ENCODE measurements around the gene TAF1A. TPM values are rescaled to one million over a fixed set of nuclear protein-coding genes. Genes with fewer than 3 reads are reported as not detected.

TAF1A gene
- total RNA-seq, 1 experiment from 2014 or later: 11.3 TPM

DNA sequence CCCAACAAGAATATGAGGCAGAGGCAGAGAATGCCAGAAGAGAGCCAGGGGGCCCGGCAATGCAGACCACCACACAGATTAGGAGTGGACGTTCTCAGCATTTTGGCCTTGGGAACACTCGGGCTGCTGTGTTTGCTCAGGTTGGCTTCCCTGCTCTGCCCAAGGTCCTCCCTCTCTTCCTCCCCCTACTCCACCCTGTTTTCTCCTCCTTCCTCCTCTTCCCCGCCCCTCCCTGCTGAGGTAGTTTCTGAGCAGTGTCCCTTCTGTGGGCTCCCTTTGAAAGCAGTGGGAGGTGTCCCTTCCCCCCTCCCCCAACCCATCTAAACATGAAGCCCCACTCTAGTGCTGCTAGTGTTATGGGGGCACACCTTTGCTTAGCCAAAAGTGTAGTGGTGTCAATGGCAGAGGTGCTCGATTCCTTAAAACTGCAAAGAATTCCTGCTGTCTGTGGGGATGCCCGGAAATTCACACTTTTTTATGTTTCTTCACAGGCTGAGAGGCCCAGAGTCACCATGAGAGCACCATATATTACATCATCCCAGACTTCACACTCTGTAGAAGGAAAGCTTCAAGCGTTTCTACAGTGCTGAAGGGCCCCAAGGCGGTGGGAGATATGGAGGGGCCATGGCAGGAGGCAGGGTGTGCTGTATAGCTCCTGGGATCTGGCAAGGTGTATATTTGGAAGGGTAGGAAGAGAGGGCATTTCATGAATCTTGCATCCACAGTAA is 41.6 kb downstream of the TAF1A start, which contains the start of gene HHIPL2:
HHIPL2 (minus strand) TSS at position 161 of the 728 bp plus-strand sequence; CDS start at position 101, 60 bp downstream.
- in situ Hi-C loops (cut with HindIII; ENCODE audit: low pct_unique_long_range_greater_than_20kb, low sequenced_read_pairs): no loop called here
- no peak for DNase-seq (ENCODE audit: low read depth, low spot score)

- in situ Hi-C loops (cut with HindIII; ENCODE audit: low pct_unique_long_range_greater_than_20kb, low sequenced_read_pairs): no loop called here
- DNase-seq (ENCODE audit: low read depth, low spot score): no peak
Measured at GRCh38 chr1:222547260-222547614, 42.5 kb downstream of the TAF1A start.

GRCh38 chr1:222546548-222547259 is 43.0 kb downstream of the TAF1A start:
- DNase-seq (ENCODE audit: low read depth, low spot score): peak; percentile 19
- in situ Hi-C loops (cut with HindIII; ENCODE audit: low pct_unique_long_range_greater_than_20kb, low sequenced_read_pairs): no loop called here

GRCh38 chr1:222546091-222546490 is 43.6 kb downstream of the TAF1A start:
- no peak for DNase-seq (ENCODE audit: low read depth, low spot score)
- in situ Hi-C loops (cut with HindIII; ENCODE audit: low pct_unique_long_range_greater_than_20kb, low sequenced_read_pairs): no loop called here

DNA sequence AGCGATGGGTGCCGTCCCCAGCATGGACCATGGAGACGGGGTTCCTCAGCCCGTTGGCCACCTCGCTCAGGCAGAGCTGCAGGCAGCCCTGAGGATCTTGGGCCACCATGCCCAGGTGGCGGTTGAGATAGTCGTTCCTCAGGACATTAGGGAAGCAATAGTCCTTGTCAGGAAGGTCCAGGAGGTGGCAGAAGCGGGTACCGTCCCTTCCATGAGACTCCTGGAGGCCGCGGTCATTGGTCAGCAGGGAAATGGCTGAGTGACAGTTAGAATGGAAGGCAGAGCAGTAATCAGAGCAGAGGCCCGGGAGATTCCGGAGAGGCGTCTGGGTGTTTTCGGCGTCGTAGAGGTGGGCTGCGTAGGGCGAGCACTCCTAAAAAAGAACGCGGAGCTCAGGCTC is 45.9 kb downstream of the TAF1A start:
- in situ Hi-C loops (cut with HindIII; ENCODE audit: low pct_unique_long_range_greater_than_20kb, low sequenced_read_pairs): no loop called here
- no peak for DNase-seq (ENCODE audit: low read depth, low spot score)

- in situ Hi-C loops (cut with HindIII; ENCODE audit: low pct_unique_long_range_greater_than_20kb, low sequenced_read_pairs): no loop called here
- DNase-seq (ENCODE audit: low read depth, low spot score): no peak
Measured at GRCh38 chr1:222540598-222540995, 49.1 kb downstream of the TAF1A start.

DNA sequence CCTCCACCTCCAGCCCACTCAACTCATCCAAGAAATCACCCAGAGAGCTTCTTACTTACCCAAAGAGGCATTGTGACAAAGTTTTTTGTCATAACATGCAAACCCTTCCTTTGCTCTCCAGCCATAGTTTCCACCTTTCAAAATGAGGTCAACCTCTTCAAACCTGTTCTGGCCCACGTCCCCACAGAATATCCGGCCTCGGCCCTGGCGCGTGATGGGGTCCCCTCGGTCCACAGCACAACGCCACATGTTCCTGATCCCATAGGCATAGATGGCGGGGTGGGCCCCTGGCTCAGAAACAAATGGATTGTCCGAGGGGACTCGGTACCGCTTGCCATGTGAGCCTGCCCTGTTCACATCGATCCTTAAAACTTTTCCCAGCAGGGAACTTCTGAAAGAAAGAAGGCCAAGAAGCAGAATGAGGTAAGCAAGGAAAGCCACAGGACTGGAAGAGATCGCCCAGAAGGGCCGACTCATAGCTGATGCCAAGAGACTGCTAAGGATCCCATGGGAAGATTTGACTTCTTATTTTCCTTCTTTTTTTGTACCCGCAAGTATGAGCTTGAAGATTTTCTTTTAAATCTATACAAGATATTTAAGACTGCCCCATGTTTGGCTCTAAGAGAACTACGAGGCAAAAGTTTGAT is 49.7 kb downstream of the TAF1A start:
- in situ Hi-C loops (cut with HindIII; ENCODE audit: low pct_unique_long_range_greater_than_20kb, low sequenced_read_pairs): no loop called here
- DNase-seq (ENCODE audit: low read depth, low spot score): no peak

DNA sequence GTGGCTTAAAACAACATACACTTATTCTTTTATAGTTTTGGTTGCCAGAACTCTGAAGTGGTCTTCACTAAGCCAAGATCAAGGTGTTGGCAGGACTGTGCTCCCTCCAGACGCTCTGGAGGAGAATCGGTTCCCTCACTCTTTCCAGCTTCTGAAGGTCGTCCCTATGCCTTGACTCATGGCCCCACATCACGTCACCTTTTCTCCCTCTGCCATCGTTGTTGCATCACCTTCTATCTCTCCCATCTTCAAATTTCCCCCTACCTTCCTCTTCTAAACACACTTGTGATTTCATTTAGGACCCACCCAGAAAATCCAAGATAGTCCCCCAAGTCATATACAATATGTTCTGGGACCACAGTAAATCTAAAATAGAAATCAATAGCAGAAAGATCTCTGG is 54.3 kb downstream of the TAF1A start:
- in situ Hi-C loops (cut with HindIII; ENCODE audit: low pct_unique_long_range_greater_than_20kb, low sequenced_read_pairs): no loop called here
- no peak for DNase-seq (ENCODE audit: low read depth, low spot score)

- in situ Hi-C loops (cut with HindIII; ENCODE audit: low pct_unique_long_range_greater_than_20kb, low sequenced_read_pairs): no loop called here
- DNase-seq (ENCODE audit: low read depth, low spot score): no peak
Measured at GRCh38 chr1:222530852-222531251, 58.9 kb downstream of the TAF1A start.

- no peak for DNase-seq (ENCODE audit: low read depth, low spot score)
- in situ Hi-C loops (cut with HindIII; ENCODE audit: low pct_unique_long_range_greater_than_20kb, low sequenced_read_pairs): no loop called here
Measured at GRCh38 chr1:222529916-222530315, 59.8 kb downstream of the TAF1A start.

DNA sequence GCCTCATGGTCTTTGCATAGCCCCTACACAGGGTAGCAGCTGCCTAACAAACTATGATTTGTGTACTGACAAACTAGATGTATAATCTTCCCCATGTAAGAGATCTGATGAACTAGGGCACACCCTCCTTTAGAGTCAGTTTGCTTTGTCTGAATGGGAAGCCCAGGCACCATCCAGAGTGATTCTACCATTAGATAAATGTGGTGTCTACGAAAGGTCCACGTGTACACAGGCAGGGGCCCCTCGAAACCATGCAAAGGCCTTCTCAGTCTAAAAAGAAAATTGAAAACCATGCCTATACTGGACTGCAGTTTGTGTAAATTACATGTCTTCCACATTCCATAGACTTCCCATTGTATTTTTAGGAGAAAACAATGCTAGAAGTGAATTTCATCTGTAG is 60.6 kb downstream of the TAF1A start:
- in situ Hi-C loops (cut with HindIII; ENCODE audit: low pct_unique_long_range_greater_than_20kb, low sequenced_read_pairs): no loop called here
- DNase-seq (ENCODE audit: low read depth, low spot score): no peak

GRCh38 chr1:222525951-222526350 is 63.8 kb downstream of the TAF1A start:
- in situ Hi-C loops (cut with HindIII; ENCODE audit: low pct_unique_long_range_greater_than_20kb, low sequenced_read_pairs): no loop called here
- no peak for DNase-seq (ENCODE audit: low read depth, low spot score)

- no peak for DNase-seq (ENCODE audit: low read depth, low spot score)
- in situ Hi-C loops (cut with HindIII; ENCODE audit: low pct_unique_long_range_greater_than_20kb, low sequenced_read_pairs): no loop called here
Measured at GRCh38 chr1:222523852-222524251, 65.9 kb downstream of the TAF1A start.

DNA sequence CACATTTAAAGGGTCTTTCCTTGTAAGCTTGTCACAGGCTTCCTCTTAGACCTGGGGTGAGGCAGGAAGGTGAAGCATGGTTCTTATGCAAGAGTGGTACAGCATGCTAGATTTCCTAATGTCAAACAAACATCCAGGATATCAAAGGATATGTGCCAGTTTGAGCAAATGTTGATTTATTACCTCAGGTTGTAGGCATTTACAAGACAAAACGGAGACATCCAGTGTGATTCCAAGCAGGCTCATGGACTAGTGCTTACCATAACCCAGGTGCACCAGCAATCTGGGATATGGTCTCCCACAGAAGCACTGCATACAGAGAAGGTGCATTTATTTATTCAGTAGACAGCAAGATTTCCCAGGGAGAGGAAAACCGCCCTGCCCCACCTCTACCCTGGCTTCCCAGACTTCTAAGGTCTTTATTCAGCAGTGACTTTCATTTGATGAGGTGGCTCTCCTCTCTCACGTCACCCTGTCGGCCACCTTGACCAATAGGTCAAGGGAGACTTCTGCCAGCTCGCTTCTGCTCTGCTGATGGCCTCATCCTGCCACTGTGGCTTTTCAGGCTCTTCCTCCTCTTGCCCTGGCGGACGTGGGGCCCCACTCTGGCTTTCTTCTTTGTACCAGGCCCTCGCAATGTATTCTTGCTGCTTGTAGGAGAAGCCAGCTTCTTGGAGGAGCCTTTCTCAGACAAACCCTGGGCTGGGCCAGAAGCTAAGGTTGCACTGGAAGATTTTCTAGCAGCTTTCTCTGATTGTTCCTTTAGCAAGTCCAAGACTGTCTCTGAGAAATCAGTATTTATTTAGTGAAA is 67.4 kb downstream of the TAF1A start:
- in situ Hi-C loops (cut with HindIII; ENCODE audit: low pct_unique_long_range_greater_than_20kb, low sequenced_read_pairs): no loop called here
- no peak for DNase-seq (ENCODE audit: low read depth, low spot score)

GRCh38 chr1:222521299-222522104 is 68.2 kb downstream of the TAF1A start:
- in situ Hi-C loops (cut with HindIII; ENCODE audit: low pct_unique_long_range_greater_than_20kb, low sequenced_read_pairs): no loop called here
- peak; percentile 22 for DNase-seq (ENCODE audit: low read depth, low spot score)
